GM19438 (cell line): Measurements from ENCODE around the gene C1S.
"Not testable (repeated sequence)": the region's sequence is repeated elsewhere in the genome, so short reads cannot be mapped to it uniquely, and the experiment has no call there.

Experiments used
- ATAC-seq: cut with Tn5 transposase; IDR thresholded peaks from one replicate; pipeline ENCODE4 v1.9.1; 2021; ENCODE audit warnings: low read depth; ENCODE audit not compliant: unreplicated experiment

Gene C1S

GRCh38 chr12:7045913-7046312 lies 14.6 kb upstream of the C1S start:
- no peak for ATAC-seq

- no peak for ATAC-seq
Measured at GRCh38 chr12:7046383-7047105, 14.0 kb upstream of the C1S start.

GRCh38 chr12:7047306-7047705 lies 13.2 kb upstream of the C1S start:
- ATAC-seq: no peak

- not testable (repeated sequence) for ATAC-seq
Measured at GRCh38 chr12:7049445-7049951, 11.0 kb upstream of the C1S start.

- not testable (repeated sequence) for ATAC-seq
Measured at GRCh38 chr12:7049973-7050372, 10.5 kb upstream of the C1S start.

GRCh38 chr12:7054925-7055324 lies 5.6 kb upstream of the C1S start:
- no peak for ATAC-seq

- not testable (repeated sequence) for ATAC-seq
Measured at GRCh38 chr12:7055736-7056135, 4.8 kb upstream of the C1S start.

GRCh38 chr12:7058163-7058845 lies 2.2 kb upstream of the C1S start:
- no peak for ATAC-seq

GRCh38 chr12:7058850-7059395 lies 1.6 kb upstream of the C1S start:
- ATAC-seq: no peak

- ATAC-seq: no peak
Measured at GRCh38 chr12:7059780-7060179, 738 bp upstream of the C1S start.

- no peak for ATAC-seq
Measured at GRCh38 chr12:7061138-7061537, 620 bp downstream of the C1S start.

GRCh38 chr12:7061596-7061995 lies 1.1 kb downstream of the C1S start:
- no peak for ATAC-seq

- ATAC-seq: no peak
Measured at GRCh38 chr12:7064516-7064915, 4.0 kb downstream of the C1S start.

GRCh38 chr12:7065073-7065623 lies 4.6 kb downstream of the C1S start:
- ATAC-seq: no peak

- no peak for ATAC-seq
Measured at GRCh38 chr12:7066596-7066995, 6.1 kb downstream of the C1S start.

GRCh38 chr12:7067096-7067495 lies 6.6 kb downstream of the C1S start:
- no peak for ATAC-seq

- no peak for ATAC-seq
Measured at GRCh38 chr12:7068240-7068993, 7.9 kb downstream of the C1S start.

GRCh38 chr12:7068994-7069346 lies 8.5 kb downstream of the C1S start:
- ATAC-seq: no peak

- ATAC-seq: no peak
Measured at GRCh38 chr12:7069386-7069785, 8.9 kb downstream of the C1S start.

- no peak for ATAC-seq
Measured at GRCh38 chr12:7072035-7072434, 11.5 kb downstream of the C1S start.

GRCh38 chr12:7072554-7072953 lies 12.0 kb downstream of the C1S start:
- ATAC-seq: no peak
